ENCODE measurements around the gene SGTA. TPM values are rescaled to one million over a fixed set of nuclear protein-coding genes. Genes with fewer than 3 reads are reported as not detected.

SGTA gene
- total RNA-seq, 1 experiment from 2014 or later: 85.7 TPM

DNA sequence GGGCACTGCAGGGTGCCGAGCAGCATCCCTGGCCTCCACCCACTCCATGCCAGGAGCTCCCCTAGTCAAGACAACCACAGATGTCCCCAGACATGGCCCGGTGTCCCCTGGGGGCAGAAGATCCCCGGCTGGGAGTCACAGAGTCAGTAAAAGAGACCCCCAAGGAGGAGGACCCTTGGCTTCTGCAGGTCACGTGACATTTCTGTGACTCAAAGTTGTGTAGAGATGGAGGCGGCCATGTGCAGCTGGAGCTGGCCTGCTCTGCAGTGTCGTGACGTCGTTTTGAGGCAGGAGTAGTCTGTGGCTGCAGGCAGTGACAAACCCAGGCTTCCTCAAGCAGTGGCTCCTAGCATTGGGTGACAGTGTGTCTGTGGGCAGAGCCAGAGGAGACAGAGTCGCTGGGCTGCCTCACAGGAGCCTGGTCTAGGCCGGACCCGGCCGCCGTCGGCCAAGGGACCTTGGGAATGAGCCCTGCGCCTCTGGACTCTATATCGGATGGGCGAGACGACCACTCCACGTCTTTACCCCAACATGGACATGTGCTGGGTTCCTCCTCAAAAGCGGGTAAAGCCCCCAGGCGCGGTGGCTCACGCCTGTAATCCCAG is 54.2 kb downstream of the SGTA start:
- no peak for TF ChIP-seq SIN3A (IDR thresholded peaks at IDR 0.05; ENCODE audit: borderline replicate concordance, insufficient read depth, low read depth, low read length)
- no peak for TF ChIP-seq CTCF (IDR thresholded peaks at IDR 0.05)
- TF ChIP-seq POLR2AphosphoS5 (IDR thresholded peaks at IDR 0.05; ENCODE audit: low read depth, low read length): no peak
- no peak for TF ChIP-seq TCF7L2 (IDR thresholded peaks at IDR 0.05; ENCODE audit: low read depth, low read length)
- TF ChIP-seq, protein P1, sequence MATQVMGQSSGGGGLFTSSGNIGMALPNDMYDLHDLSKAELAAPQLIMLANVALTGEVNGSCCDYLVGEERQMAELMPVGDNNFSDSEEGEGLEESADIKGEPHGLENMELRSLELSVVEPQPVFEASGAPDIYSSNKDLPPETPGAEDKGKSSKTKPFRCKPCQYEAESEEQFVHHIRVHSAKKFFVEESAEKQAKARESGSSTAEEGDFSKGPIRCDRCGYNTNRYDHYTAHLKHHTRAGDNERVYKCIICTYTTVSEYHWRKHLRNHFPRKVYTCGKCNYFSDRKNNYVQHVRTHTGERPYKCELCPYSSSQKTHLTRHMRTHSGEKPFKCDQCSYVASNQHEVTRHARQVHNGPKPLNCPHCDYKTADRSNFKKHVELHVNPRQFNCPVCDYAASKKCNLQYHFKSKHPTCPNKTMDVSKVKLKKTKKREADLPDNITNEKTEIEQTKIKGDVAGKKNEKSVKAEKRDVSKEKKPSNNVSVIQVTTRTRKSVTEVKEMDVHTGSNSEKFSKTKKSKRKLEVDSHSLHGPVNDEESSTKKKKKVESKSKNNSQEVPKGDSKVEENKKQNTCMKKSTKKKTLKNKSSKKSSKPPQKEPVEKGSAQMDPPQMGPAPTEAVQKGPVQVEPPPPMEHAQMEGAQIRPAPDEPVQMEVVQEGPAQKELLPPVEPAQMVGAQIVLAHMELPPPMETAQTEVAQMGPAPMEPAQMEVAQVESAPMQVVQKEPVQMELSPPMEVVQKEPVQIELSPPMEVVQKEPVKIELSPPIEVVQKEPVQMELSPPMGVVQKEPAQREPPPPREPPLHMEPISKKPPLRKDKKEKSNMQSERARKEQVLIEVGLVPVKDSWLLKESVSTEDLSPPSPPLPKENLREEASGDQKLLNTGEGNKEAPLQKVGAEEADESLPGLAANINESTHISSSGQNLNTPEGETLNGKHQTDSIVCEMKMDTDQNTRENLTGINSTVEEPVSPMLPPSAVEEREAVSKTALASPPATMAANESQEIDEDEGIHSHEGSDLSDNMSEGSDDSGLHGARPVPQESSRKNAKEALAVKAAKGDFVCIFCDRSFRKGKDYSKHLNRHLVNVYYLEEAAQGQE (IDR thresholded peaks at IDR 0.05; ENCODE audit: insufficient read depth in 1 of 2, low read depth in 2 of 2, low read length in 1 of 2): no peak
- no TSS peak for BruUV-seq (replicated peaks)
- in situ Hi-C loops (cut with HindIII; ENCODE audit: low pct_unique_long_range_greater_than_20kb, low sequenced_read_pairs) (no loop called here), intact Hi-C loops (cut with micrococcal nuclease; ENCODE audit: unreplicated experiment) (no loop called here)
- Histone ChIP-seq H3K36me3 (ENCODE audit: control insufficient read depth, insufficient read depth, low read length) (no peaks in the 10 kb centered on the region), H3K27me3 (ENCODE audit: control insufficient read depth, insufficient read depth, low read length) (no peaks in the 10 kb centered on the region), H3K9me3 (ENCODE audit: control insufficient read depth, insufficient read depth, low read depth, low read length) (no peaks in the 10 kb centered on the region), H3K4me3 (ENCODE audit: low read depth in 2 of 2, low read length in 2 of 2) (no peak overlapping the region), H3K4me1 (ENCODE audit: control insufficient read depth, insufficient read depth, low read length) (peaks cover 3% of the 10 kb centered on the region), H3K27ac (ENCODE audit: low read length) (no peak overlapping the region)
- POLR2A ChIA-PET: no interaction called here
- ATAC-seq (no peak), DNase-seq (ENCODE audit: low read depth, low spot score) (no peak)
- CTCF ChIA-PET: no interaction called here

DNA sequence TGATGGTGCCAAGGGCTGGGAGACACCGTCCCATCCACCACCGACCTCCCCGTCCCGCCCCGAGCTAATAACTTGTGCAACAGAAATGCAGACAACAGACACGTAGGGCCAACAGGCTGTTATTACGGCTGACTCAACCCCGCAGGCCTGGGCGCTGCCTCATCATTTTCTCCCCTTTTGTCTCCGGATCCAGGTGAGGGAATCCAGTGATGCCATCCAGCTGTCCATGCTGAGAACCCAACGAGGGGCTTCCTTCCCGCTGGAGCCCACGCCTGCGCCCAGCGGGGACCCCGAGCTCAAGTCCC is 55.5 kb downstream of the SGTA start:
- ATAC-seq (no peak), DNase-seq (ENCODE audit: low read depth, low spot score) (no peak)
- in situ Hi-C loops (cut with HindIII; ENCODE audit: low pct_unique_long_range_greater_than_20kb, low sequenced_read_pairs): no loop called here
- Histone ChIP-seq H3K9me3 (ENCODE audit: control insufficient read depth, insufficient read depth, low read depth, low read length) (no peaks in the 10 kb centered on the region), H3K36me3 (ENCODE audit: control insufficient read depth, insufficient read depth, low read length) (no peaks in the 10 kb centered on the region), H3K27me3 (ENCODE audit: control insufficient read depth, insufficient read depth, low read length) (no peaks in the 10 kb centered on the region), H3K4me1 (ENCODE audit: control insufficient read depth, insufficient read depth, low read length) (peaks cover 13% of the 10 kb centered on the region), H3K4me3 (ENCODE audit: low read depth in 2 of 2, low read length in 2 of 2) (no peak overlapping the region), H3K27ac (ENCODE audit: low read length) (no peak overlapping the region)
- intact Hi-C loops (cut with micrococcal nuclease; ENCODE audit: unreplicated experiment): no loop called here
- BruUV-seq (replicated peaks): no TSS peak
- ChIA-PET CTCF (no interaction called here), POLR2A (no interaction called here)
- TF ChIP-seq, protein P1 (IDR thresholded peaks at IDR 0.05; ENCODE audit: insufficient read depth in 1 of 2, low read depth in 2 of 2, low read length in 1 of 2): no peak
- TF ChIP-seq SIN3A (IDR thresholded peaks at IDR 0.05; ENCODE audit: borderline replicate concordance, insufficient read depth, low read depth, low read length): no peak
- TF ChIP-seq CTCF (IDR thresholded peaks at IDR 0.05): no peak
- no peak for TF ChIP-seq POLR2AphosphoS5 (IDR thresholded peaks at IDR 0.05; ENCODE audit: low read depth, low read length)
- TF ChIP-seq TCF7L2 (IDR thresholded peaks at IDR 0.05; ENCODE audit: low read depth, low read length): no peak
